NCI-H510A (cell line): ENCODE measurements around the gene ATCAY.

Experiments
- DNase-seq: peaks from one replicate; lab custom pipeline; 2025; lab: John Stamatoyannopoulos, UW

Gene ATCAY

DNA sequence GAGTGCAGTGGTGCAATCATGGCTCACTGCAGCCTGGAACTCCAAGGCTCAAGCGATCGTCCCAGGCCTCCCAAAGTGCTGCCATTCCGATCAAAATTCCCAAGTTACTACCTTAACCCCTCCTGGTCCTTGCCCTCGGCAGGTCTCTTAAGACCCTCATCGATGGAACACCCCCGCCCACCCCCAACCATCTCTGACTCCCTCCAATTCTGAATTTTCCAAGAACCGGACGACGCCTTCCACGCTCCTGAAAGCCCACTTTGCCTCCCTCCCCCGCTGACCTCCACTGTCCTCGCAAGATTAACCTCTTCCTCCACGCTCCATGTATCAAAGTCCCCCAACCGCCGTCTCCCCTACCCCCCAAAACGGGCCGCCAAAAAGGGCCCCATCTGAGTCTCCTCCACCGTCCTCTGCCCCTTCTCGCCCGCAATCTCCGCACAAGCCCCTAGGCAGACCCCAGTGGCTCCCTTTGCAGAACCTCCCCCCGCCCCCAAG is 89.9 kb downstream of the ATCAY start:
- DNase-seq = no peak

DNA sequence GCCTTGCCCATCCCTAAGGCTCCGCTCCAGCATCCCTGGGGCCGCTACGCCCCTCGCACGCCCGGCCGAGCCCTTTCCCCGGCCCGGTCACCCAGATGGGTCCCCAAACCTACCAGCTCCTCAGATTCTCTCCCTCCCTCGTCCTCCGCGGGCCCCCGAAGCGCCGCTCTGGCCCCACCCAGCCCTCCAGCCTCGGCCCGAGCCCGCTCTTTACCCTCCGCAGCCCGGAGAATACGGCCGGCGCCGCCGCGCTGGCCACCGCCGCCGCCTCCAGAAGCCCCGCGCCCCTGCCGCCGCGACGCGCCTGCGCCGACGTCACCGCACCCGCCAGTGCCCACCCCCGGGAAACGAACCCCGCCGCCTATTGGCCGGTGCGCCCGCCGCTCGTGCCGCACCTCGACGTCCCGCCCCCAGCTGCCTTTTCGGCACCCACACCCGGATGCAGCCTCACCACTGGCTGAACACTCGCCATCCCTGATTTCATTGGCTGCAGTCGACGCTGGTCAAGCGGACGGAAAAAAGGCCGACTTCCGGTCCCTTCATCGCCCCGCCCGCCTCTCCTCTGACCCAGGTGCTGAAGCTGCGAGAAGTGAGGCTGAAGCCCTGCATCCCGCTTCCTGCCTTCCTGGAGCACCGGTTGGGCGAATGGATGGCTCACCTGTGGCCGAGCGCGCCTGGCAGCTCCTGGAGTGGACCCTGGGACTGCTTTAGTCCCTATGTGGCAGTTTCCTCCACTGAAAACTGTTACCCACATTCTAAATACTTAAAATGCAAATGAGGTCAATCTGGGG is 90.5 kb downstream of the ATCAY start, which contains the start of gene DAPK3:
TSS of gene DAPK3 (minus strand) at position 292 of the 791 bp plus-strand sequence. CDS start 1,364 bp downstream, outside the sequence.
- peak; percentile 99 for DNase-seq

DNA sequence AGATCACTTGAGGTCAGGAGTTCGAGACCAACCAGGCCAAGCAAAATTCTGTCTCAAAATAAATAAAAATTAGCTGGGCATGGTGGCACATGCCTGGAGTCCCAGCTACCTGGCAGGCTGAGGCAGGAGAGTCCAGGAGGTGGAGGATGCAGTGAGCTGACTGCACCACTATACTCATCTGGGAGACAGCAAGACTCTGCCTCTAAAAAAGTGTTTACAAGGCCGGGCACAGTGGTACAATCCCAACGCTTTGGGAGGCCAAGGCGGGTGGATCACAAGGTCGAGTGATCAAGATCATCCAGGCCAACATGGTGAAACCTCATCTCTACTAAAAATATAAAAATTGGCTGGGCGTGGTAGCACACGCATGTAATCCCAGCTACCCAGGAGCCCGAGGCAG is 94.7 kb downstream of the ATCAY start:
- no peak for DNase-seq

DNA sequence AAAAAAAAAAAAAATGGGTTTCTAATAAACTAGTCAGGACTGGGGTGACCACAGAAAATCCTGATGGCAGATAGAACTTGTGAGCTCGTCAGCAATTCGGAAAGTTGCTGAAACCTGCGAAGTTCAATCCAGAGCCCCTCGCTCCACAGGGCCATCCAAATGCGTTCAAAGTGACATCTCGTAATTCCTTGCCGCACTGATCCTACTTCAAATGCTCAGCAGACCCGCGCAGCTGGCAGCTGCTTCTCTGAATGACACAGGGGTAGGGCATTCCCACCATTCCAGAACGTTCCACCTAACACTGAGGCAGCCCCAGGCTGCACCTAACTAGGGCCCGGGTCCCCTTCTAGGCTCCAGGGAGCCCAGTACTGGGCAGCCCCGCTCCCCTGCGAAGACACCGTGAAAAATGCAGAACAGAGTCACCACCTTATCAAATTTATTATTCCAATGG is 95.2 kb downstream of the ATCAY start:
- no peak for DNase-seq

DNA sequence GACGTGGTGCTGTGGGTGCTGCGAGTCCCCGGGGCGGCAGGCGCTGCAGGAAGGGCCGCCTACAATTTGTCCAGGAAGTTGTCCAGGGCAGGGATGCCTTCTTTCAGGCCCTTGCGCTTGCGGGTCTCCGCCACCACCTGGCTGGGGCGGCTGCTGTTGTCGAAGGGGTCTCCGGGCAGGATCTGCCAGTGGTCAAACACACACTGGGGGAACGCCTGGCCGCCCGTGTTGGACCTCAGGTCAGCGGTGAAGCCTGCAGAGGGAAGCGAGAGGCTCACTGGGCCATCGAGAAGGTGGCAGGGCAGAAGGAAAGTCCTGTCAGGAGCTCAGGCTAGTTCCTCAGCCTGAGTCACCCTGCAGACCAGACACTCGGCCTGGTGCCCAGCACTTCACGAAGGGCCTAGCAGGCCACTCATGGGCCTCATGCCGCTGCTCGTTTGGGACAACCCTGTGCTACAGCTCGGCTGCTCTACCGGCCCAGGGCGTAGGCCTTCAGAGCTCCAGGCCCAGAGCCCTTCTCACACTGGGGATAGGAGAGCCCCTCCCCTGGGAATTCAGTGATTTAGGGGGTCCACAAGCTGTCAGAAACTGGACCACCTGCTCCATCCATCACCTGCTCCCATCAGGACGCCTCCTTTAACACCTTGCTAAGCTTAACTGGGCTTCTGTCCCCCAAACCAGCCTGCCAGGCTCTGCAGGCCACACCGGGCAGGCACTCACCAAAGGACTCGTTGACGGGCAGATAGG is 96.2 kb downstream of the ATCAY start:
- DNase-seq = no peak
